K562 (cell line): ENCODE results near the gene VPS13D. TPM values are rescaled to one million over a fixed set of nuclear protein-coding genes. Genes with fewer than 3 reads are reported as not detected.

Source experiments
- BRD4 ChIP-seq: fragments of 200-600 bp; sonication (generic); IDR thresholded peaks from 2 replicates; pipeline ENCODE4 v1.6.1; 2017; ENCODE audit warnings: inconsistent platforms
- HDAC8 ChIP-seq: fragments of 450-650 bp; IDR thresholded peaks from 2 replicates; pipeline ENCODE4 v1.6.1; 2016; ENCODE audit warnings: mild to moderate bottlenecking, missing genetic modification characterization, moderate library complexity, missing compliant biosample characterization
- ILK ChIP-seq: fragments of 450-650 bp; IDR thresholded peaks from 2 replicates; pipeline ENCODE4 v1.6.1; 2016; ENCODE audit warnings: missing genetic modification characterization, low read depth, mild to moderate bottlenecking, missing compliant biosample characterization, moderate library complexity, borderline replicate concordance
- MCM2 ChIP-seq: fragments of 450-650 bp; IDR thresholded peaks from 2 replicates; pipeline ENCODE4 v1.6.1; 2017; ENCODE audit warnings: low read depth, mild to moderate bottlenecking
- NFIC ChIP-seq: fragments of 450-650 bp; IDR thresholded peaks from 2 replicates; pipeline ENCODE4 v1.6.1; 2017; ENCODE audit warnings: mild to moderate bottlenecking, inconsistent platforms
- YY1 ChIP-seq, 3 experiments: IDR thresholded peaks; 2 replicates each; pipeline ENCODE4 v1.6.1; 2011; ENCODE audit warnings: low read length in 2 of 3, mild to moderate bottlenecking in 2 of 3, moderate library complexity in 2 of 3, borderline replicate concordance in 1 of 3, control low read depth in 1 of 3, low read depth in 1 of 3; ENCODE audit not compliant: insufficient read depth in 3 of 3, insufficient replicate concordance in 2 of 3, control insufficient read depth in 1 of 3, insufficient read length in 1 of 3; ENCODE audit errors: extremely low read depth in 1 of 3
- ZNF592 ChIP-seq: fragments of 450-650 bp; IDR thresholded peaks from 2 replicates; pipeline ENCODE4 v1.6.1; 2017; ENCODE audit warnings: antibody characterized with exemption, mild to moderate bottlenecking
- polyA plus RNA-seq, 8 experiments: library from polyadenylated mRNA; depleted of rRNA in 4 of 8; stranded (reverse) in 5 of 8; unstranded in 3 of 8; fragments of >200 nt; fragmentation: Nextera tagmentation in 2 of 8; fragmentation: Illumina TruSeq in 1 of 8; extraction: Ambion mirVana in 2 of 8; extraction: Trizol in 1 of 8; gene quantifications; 2 replicates each; pipeline versions ENCODE4 v1.2.1 to v1.2.3, GENCODE V29; 2011 to 2014; ENCODE audit warnings: inconsistent platforms in 1 of 8, missing spikeins in 1 of 8
- total RNA-seq, 7 experiments: library from RNA; depleted of rRNA in 6 of 7; stranded (reverse); fragments of >200 nt in 6 of 7; fragmentation: Illumina TruSeq in 2 of 7; extraction: Trizol in 2 of 7; gene quantifications; 2 replicates each; pipeline versions ENCODE4 v1.2.1 to v1.2.3, GENCODE V29; 2011 to 2021; ENCODE audit warnings: low replicate concordance in 1 of 7
- TF ChIP-seq, protein P1 (sequence below): fragments of 450-650 bp; IDR thresholded peaks from 2 replicates; pipeline ENCODE4 v1.6.1; 2016; ENCODE audit warnings: low read depth, mild to moderate bottlenecking, moderate library complexity
- TF ChIP-seq, protein P2 (sequence below): fragments of 250-450 bp; sonication (Bioruptor Pico); IDR thresholded peaks from 2 replicates; pipeline ENCODE4 v1.5.0; 2021; ENCODE audit warnings: mild to moderate bottlenecking, moderate library complexity

The VPS13D gene
- total and polyA plus RNA-seq, 9 of the 15 experiments (the other 6 are each of a cell fraction or from before 2014, with no cell fraction given) = 6.1 to 51.5 (median 38.5) TPM

GRCh38 chr1:12409681-12410080 is 179.9 kb downstream of the VPS13D start (continued):
- TF ChIP-seq NFIC (peak; percentile 26; the same call in 1 of the 2 replicates), ILK (tag) (no peak), HDAC8 (tag) (no peak), ZNF592 (peak; percentile 66), YY1 (IDR thresholded peaks at IDR 0.05; ENCODE audit: borderline replicate concordance in 1 of 3, control insufficient read depth in 1 of 3, extremely low read depth in 1 of 3, insufficient read depth in 3 of 3, insufficient read length in 1 of 3, insufficient replicate concordance in 2 of 3, low read depth in 1 of 3, low read length in 2 of 3) (peak in 1 of 3 experiments; percentile 12), MCM2 (no peak), BRD4 (no peak)
- TF ChIP-seq, protein P1, sequence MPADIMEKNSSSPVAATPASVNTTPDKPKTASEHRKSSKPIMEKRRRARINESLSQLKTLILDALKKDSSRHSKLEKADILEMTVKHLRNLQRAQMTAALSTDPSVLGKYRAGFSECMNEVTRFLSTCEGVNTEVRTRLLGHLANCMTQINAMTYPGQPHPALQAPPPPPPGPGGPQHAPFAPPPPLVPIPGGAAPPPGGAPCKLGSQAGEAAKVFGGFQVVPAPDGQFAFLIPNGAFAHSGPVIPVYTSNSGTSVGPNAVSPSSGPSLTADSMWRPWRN = no peak
- TF ChIP-seq, protein P2, sequence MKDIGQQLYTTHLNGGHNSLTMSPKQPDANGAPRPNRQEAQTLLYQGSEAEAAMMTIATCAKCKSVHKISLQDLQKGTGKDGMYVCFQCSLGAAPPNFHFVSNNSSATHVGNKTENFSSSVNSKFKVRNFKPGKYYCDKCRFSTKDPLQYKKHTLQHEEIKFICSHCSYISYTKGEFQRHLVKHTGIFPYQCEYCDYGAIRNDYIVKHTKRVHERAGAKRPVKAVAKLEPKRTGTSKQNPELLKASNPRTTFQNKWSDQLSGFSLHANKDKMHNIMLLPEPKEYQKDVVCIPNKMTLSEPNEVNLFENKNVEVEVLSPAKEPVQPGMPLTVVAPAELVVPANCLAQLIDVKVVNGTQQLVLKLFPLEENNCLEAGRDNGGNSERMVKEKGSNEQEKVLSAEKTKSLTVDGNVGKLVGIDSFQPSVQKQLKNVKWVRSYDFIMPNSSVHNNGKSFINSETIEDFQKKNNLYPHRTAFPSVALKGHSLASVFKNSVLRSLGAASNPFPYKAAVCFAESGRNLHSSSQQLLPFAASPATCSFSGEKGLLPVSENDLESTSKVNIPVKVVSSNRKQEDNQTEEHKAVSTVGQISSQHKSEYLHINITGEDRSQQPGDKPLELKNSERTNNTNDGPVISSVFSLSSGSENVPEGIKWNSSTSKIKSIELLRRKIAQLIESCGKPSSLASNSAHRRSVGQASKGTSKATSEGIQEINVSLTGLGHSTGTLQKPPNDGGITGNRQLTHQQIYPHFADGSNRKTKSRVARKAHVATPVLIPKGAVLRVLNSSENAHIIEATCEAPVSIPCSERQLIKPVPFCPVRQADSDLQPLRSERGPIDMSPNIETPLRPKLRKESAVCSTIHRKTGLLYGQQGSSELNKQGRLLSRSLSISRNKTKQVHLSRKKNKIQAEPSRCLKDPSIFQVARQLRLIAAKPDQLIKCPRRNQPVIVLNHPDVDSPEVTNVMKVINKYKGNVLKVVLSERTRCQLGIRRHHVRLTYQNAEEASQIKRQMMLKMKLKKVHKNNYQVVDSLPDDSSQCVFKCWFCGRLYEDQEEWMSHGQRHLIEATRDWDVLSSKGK (CRISPR knock-in tag) = no peak
